HG03521 (cell line): Measurements from ENCODE around the gene TBC1D24.
"Not testable (repeated sequence)": the region's sequence is repeated elsewhere in the genome, so short reads cannot be mapped to it uniquely, and the experiment has no call there.

ENCODE experiments used
- ATAC-seq: cut with Tn5 transposase; IDR thresholded peaks from one replicate; pipeline ENCODE4 v1.9.1; 2021; ENCODE audit warnings: mild to moderate bottlenecking, moderate library complexity; ENCODE audit not compliant: unreplicated experiment

Gene TBC1D24

GRCh38 chr16:2468233-2468724 is 6.6 kb upstream of the TBC1D24 start:
- ATAC-seq, result no peak

GRCh38 chr16:2468725-2469398 is 6.1 kb upstream of the TBC1D24 start:
- ATAC-seq, result no peak

GRCh38 chr16:2469399-2470233 is 5.3 kb upstream of the TBC1D24 start:
- no peak for ATAC-seq

GRCh38 chr16:2470234-2470601 is 4.7 kb upstream of the TBC1D24 start:
- no peak for ATAC-seq

DNA sequence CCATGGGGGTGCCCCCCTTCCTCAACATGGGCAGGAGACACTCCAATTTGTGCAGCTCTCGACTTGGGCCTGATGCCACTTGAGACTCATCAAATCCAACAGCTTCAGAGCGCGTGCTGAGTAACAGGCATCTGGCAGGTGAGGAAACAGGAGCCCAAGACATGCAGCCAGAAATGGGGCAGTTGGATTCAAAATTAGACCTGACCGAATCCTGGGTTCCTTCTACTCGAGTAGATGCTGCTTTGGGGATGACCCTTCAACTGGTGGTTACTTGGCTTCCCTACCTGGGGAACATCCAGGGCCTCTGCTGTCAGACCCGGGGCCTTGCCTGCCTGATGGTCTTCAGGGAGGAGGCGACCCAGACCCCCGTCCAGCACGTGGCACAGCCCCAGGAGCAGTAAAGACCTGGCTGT is 4.3 kb upstream of the TBC1D24 start:
- ATAC-seq, result no peak

DNA sequence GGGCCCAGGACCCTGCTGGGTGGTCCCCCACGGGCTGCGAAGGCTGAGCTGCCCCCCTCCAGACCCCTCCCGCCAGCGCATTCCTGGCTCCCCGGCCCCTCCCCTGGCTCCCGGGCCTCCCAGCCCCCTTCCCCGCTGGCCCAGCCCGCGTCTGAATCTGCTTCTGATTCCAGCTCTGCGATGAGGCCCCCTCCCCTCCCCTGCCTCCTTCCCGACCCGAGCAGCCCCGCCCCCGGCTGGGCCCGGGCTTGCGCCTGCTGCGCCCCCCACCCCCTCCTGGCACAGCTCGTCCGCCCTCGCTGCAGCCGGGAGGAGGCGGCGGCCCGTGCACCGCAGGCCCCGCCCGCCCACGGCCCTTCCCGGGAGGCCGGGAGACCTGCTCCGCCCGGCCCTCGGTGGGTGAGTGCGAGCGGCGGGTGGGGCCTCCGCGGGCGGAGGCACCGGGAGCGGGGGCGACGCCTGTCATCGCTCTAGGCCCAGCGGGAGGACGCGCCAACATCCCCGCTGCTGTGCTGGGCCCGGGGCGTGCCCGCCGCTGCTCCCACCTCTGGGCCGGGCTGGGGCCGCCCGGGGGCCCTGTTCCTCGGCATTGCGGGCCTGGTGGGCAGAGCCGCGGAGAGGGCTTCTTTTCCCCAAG is 3.8 kb upstream of the TBC1D24 start, which contains the start of gene NTN3:
TSS of gene NTN3 (plus strand) at position 282 of the 637 bp plus-strand sequence. CDS start 405 bp downstream, outside the sequence.
- no peak for ATAC-seq

GRCh38 chr16:2471653-2472487 is 3.1 kb upstream of the TBC1D24 start:
- ATAC-seq, result no peak

GRCh38 chr16:2472488-2472864 is 2.5 kb upstream of the TBC1D24 start:
- ATAC-seq, result no peak

DNA sequence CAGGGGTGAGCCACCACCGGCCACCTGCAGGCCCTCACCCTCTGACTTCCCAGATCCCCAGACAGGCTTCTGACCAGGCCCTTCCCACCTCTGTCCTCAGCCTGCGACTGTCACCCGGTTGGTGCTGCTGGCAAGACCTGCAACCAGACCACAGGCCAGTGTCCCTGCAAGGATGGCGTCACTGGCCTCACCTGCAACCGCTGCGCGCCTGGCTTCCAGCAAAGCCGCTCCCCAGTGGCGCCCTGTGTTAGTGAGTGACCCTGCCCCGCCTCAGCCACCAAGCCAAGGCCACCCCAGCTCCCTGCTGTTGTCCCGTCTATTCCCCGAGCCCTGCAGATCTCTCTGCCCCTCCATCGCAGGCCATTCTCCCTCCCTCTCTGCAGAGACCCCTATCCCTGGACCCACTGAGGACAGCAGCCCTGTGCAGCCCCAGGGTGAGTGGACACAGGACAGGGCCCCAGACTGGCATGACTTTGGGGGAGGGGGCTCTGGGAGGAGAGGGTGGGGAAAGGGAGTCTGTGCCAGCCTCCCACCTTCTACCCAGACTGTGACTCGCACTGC is 2.0 kb upstream of the TBC1D24 start:
- ATAC-seq, result no peak

- no peak for ATAC-seq
Observed at GRCh38 chr16:2473446-2473926, 1.4 kb upstream of the TBC1D24 start.

- peak; percentile 18 for ATAC-seq
Observed at GRCh38 chr16:2473999-2474876, 689 bp upstream of the TBC1D24 start.

DNA sequence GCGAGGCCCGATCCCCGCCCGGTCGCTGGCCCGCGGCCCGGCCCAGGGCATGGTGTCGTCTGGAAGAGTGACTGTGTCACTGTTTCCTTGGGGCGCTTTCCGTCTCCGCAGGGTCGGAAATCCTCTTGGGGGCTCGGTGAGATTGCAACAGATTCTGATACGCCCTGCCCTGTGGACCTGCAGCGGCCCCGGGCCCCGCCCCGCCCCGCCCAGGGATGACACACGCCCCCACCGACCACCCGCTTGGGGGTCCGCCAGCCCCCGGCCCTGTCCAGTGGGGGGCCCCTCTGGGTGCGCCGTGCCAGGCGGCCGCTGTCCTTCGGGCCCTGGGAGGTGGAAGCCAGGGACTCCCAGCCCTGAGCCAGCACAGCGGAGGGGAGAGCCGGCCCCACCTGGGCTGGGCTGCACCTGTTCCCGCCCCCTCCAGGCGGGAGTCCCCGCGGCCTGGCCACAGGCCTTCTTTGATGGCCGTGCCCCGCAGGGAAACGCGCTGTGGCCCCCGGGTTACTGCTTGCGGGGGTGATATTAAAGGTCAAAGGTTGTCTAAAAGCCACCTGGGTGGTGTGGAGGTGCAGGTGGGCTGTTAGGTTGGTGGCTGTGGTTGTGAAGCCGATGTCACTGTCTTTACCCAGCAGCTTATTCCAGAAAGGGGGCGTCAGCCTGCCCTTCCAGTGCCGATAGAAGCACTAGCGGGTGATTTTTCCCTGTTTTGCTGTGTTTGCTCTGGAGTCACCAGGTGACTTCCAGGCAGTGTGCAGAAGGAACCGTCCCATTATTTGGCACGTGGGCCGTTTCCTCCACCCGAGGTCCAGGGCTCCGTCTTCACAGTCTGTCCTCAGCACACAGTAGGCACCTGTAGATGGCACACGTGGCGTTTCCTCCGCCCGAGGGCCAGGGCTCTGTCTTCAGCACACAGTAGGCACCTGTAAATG is 752 bp downstream of the TBC1D24 start:
- no peak for ATAC-seq

DNA sequence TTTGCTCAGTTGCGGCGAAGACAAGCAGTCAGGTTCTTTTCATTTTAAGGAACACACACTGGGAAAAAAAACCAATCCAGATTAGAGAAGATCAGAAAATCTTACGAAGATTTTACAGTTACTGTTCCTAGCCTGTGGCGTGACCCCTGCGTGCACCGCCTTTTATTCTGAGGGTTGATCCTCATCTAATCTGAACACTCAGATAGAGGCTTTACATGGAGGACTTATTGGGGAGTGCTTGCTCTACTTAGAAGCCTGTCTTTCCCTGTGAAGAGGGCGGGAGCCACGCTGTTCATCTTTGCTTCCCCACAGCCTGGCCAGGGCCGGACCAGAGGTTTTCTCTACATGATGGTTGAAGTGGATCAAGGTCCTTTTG is 1.4 kb downstream of the TBC1D24 start:
- ATAC-seq, result no peak

- ATAC-seq, result no peak
Observed at GRCh38 chr16:2476741-2477140, 1.8 kb downstream of the TBC1D24 start.

- ATAC-seq, result no peak
Observed at GRCh38 chr16:2477327-2477726, 2.4 kb downstream of the TBC1D24 start.

GRCh38 chr16:2478279-2478678 is 3.4 kb downstream of the TBC1D24 start:
- no peak for ATAC-seq

- not testable (repeated sequence) for ATAC-seq
Observed at GRCh38 chr16:2479996-2480395, 5.1 kb downstream of the TBC1D24 start.

DNA sequence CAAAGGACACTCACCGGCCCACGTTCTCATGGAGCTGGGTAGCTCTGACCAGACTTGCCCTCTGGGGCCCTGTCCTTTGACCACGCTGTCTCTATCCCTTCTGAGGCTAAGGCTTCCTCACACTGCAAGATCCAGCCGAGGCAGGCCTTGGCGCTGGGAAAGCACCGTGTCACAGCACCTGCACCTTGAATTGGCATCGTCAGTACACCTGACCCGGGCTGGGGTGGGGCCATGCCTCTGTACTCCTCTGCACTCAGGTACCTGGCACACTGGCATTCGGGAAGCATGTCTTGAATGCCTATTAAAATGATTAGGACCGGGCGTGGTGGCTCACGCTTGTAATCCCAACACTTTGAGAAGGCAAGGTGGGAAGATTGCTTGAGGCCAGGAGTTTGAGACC is 6.0 kb downstream of the TBC1D24 start:
- ATAC-seq, result no peak
